A673 (cell line): ENCODE results near the gene RTN4. TPM values are rescaled to one million over a fixed set of nuclear protein-coding genes. Genes with fewer than 3 reads are reported as not detected.

ENCODE experiments used
- BruUV-seq: library from RNA; stranded (reverse); fragments of 400-500 nt; replicated peaks from 2 replicates; lab custom pipeline; 2021; lab: Mats Ljungman, UMichigan
- CTCF ChIA-PET: fragments of 300-600 bp; sonication (Branson Sonifier 250); formaldehyde crosslinking; loops from one replicate; lab custom pipeline; 2022; ENCODE audit warnings: antibody characterized with exemption; lab: Charles Lee
- POLR2A ChIA-PET: fragments of 300-600 bp; sonication (Branson Sonifier 250); formaldehyde crosslinking; loops from one replicate; lab custom pipeline; 2022; ENCODE audit warnings: antibody characterized with exemption; ENCODE audit not compliant: low non-redundant PET; lab: Charles Lee
- DNase-seq: peaks from one replicate; pipeline ENCODE4 v3.0.0-alpha.2; 2015; ENCODE audit warnings: low spot score
- H3K27ac ChIP-seq: fragments of 200-600 bp; sonication (generic); 2 replicates; pipeline ENCODE4 v1.5.1; 2016; ENCODE audit warnings: mixed run types, low read depth, mild to moderate bottlenecking, mixed read lengths, antibody characterized with exemption, low read length; ENCODE audit not compliant: poor library complexity, severe bottlenecking
- H3K27me3 ChIP-seq: fragments of 200-600 bp; sonication (generic); replicated peaks from 2 replicates; pipeline ENCODE4 v1.6.1; 2017; ENCODE audit warnings: mixed run types, low read depth, mild to moderate bottlenecking, mixed read lengths, antibody characterized with exemption, low read length; ENCODE audit not compliant: insufficient read depth, poor library complexity
- H3K36me3 ChIP-seq: fragments of 200-600 bp; sonication (generic); 2 replicates; pipeline ENCODE4 v1.6.1; 2016; ENCODE audit warnings: mixed run types, mild to moderate bottlenecking, mixed read lengths, antibody characterized with exemption, low read length; ENCODE audit not compliant: insufficient read depth, poor library complexity, severe bottlenecking
- H3K4me1 ChIP-seq: fragments of 200-600 bp; sonication (generic); 2 replicates; pipeline ENCODE4 v1.6.1; 2017; ENCODE audit warnings: mixed run types, mild to moderate bottlenecking, mixed read lengths, antibody characterized with exemption, low read length; ENCODE audit not compliant: insufficient read depth, poor library complexity, severe bottlenecking
- H3K4me3 ChIP-seq: fragments of 200-600 bp; sonication (generic); 2 replicates; pipeline ENCODE4 v1.5.1; 2016; ENCODE audit warnings: low read depth, mixed run types, mild to moderate bottlenecking, mixed read lengths, low read length; ENCODE audit not compliant: poor library complexity, severe bottlenecking
- H3K9me3 ChIP-seq: fragments of 200-600 bp; sonication (generic); 2 replicates; pipeline ENCODE4 v1.6.1; 2016; ENCODE audit warnings: mixed run types, low read depth, mild to moderate bottlenecking, mixed read lengths, antibody characterized with exemption, low read length; ENCODE audit not compliant: poor library complexity, severe bottlenecking
- EZH2 ChIP-seq: fragments of 200-600 bp; sonication (generic); IDR thresholded peaks from 2 replicates; pipeline ENCODE4 v1.6.1; 2017; ENCODE audit warnings: borderline replicate concordance, low read depth, mild to moderate bottlenecking, mixed read lengths, antibody characterized with exemption, low read length; ENCODE audit not compliant: poor library complexity, severe bottlenecking
- intact Hi-C: fragments of 100-400 bp; cut with micrococcal nuclease; formaldehyde crosslinking; loops from one replicate; pipeline ENCODE4 v1.10.0; 2022; ENCODE audit not compliant: unreplicated experiment
- total RNA-seq: library from RNA; stranded (reverse); gene quantifications from 2 replicates; pipeline ENCODE4 v1.2.3, GENCODE V29; 2021
- TF ChIP-seq, protein P1 (sequence below): fragments of 300-800, 200-600 bp; sonication (generic); conservative IDR thresholded peaks from 2 replicates; pipeline ENCODE4 v1.5.1; 2017; ENCODE audit warnings: low read depth, mild to moderate bottlenecking, antibody characterized with exemption, low read length, moderate library complexity, mixed read lengths

The RTN4 gene
- total RNA-seq, 1 experiment from 2014 or later = 275 TPM

DNA sequence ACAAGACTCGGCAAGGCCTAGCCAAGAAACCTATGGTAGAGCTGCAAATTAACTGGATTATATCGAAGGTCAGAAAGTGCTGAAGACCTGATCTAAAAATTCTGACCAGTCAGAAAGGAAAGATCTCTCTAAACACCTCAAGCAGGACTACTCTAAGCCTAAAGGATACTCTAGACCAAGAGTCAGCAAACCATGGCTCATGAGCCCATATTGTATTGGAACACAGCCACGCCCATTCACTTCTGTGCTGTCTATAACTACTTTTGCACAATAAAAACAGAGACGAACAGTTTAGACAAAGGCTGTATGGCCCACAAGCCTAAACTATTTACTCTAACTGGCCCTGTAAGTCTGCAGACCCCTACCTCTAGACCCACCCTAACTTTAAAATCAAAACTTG lies 18.7 kb downstream of the RTN4 start:
- intact Hi-C loops = no loop called here
- no TSS peak for BruUV-seq
- H3K4me1 ChIP-seq = peaks cover 13% of the 10 kb centered on the region
- no peaks in the 10 kb centered on the region for H3K27me3 ChIP-seq
- TF ChIP-seq, protein P1, sequence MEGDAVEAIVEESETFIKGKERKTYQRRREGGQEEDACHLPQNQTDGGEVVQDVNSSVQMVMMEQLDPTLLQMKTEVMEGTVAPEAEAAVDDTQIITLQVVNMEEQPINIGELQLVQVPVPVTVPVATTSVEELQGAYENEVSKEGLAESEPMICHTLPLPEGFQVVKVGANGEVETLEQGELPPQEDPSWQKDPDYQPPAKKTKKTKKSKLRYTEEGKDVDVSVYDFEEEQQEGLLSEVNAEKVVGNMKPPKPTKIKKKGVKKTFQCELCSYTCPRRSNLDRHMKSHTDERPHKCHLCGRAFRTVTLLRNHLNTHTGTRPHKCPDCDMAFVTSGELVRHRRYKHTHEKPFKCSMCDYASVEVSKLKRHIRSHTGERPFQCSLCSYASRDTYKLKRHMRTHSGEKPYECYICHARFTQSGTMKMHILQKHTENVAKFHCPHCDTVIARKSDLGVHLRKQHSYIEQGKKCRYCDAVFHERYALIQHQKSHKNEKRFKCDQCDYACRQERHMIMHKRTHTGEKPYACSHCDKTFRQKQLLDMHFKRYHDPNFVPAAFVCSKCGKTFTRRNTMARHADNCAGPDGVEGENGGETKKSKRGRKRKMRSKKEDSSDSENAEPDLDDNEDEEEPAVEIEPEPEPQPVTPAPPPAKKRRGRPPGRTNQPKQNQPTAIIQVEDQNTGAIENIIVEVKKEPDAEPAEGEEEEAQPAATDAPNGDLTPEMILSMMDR = no peak
- TF ChIP-seq EZH2 = no peak
- H3K4me3 ChIP-seq = no peak overlapping the region
- no peak for DNase-seq
- CTCF ChIA-PET = no interaction called here
- peak overlapping the region; percentile 11 for H3K27ac ChIP-seq
- H3K9me3 ChIP-seq = peaks cover 10% of the 10 kb centered on the region
- H3K36me3 ChIP-seq = no peaks in the 10 kb centered on the region
- POLR2A ChIA-PET = no interaction called here

GRCh38 chr2:55030766-55031165 lies 19.5 kb downstream of the RTN4 start:
- BruUV-seq = no TSS peak
- POLR2A ChIA-PET = no interaction called here
- H3K9me3 ChIP-seq = peaks cover 8% of the 10 kb centered on the region
- H3K36me3 ChIP-seq = no peaks in the 10 kb centered on the region
- CTCF ChIA-PET = no interaction called here
- no peak overlapping the region for H3K27ac ChIP-seq
- TF ChIP-seq, protein P1 = no peak
- TF ChIP-seq EZH2 = no peak
- no peak for DNase-seq
- H3K4me1 ChIP-seq = peaks cover 16% of the 10 kb centered on the region
- H3K27me3 ChIP-seq = no peaks in the 10 kb centered on the region
- H3K4me3 ChIP-seq = no peak overlapping the region
- intact Hi-C loops = no loop called here

GRCh38 chr2:55029098-55029497 lies 21.2 kb downstream of the RTN4 start:
- BruUV-seq = no TSS peak
- CTCF ChIA-PET = no interaction called here

More at GRCh38 chr2:55029098-55029497, 21.2 kb downstream of the RTN4 start:
- Histone ChIP-seq H3K27ac (no peak overlapping the region), H3K4me3 (no peak overlapping the region), H3K4me1 (peaks cover 22% of the 10 kb centered on the region), H3K36me3 (no peaks in the 10 kb centered on the region), H3K9me3 (no peaks in the 10 kb centered on the region), H3K27me3 (no peaks in the 10 kb centered on the region)
- DNase-seq = no peak
- TF ChIP-seq, protein P1 = no peak
- TF ChIP-seq EZH2 = no peak
- intact Hi-C loops = no loop called here
- POLR2A ChIA-PET = interaction anchor here (0.7 kb wide), 1 partner anchor 466 kb away, joined by 3 read pairs; no protein-coding TSS in a partner anchor
